HL-60 (cell line): ENCODE measurements around the gene AFAP1L1.

Experiments
- DNase-seq, 2 experiments: peaks; one replicate each; pipeline ENCODE4 v3.0.0-alpha.2; 2010 to 2020; ENCODE audit warnings: low read depth in 1 of 2, low spot score in 1 of 2
- H3K27ac ChIP-seq: fragments of 250-450 bp; sonication (Bioruptor Pico); replicated peaks from 2 replicates; pipeline ENCODE4 v1.5.1; 2020; ENCODE audit warnings: mild to moderate bottlenecking, moderate library complexity
- H3K27me3 ChIP-seq: fragments of 250-450 bp; sonication (Bioruptor Pico); 2 replicates; pipeline ENCODE4 v1.5.1; 2021; ENCODE audit warnings: mild to moderate bottlenecking, moderate library complexity; ENCODE audit not compliant: insufficient read depth, poor library complexity, severe bottlenecking
- H3K4me3 ChIP-seq: replicated peaks from 2 replicates; pipeline ENCODE4 v1.5.1; 2011; ENCODE audit warnings: mild to moderate bottlenecking, control low read depth, low read length; ENCODE audit not compliant: insufficient read depth
- GABPA ChIP-seq: IDR thresholded peaks from 2 replicates; pipeline ENCODE4 v1.6.1; 2012; ENCODE audit warnings: low read depth
- POLR2AphosphoS5 ChIP-seq: IDR thresholded peaks from 2 replicates; pipeline ENCODE4 v1.6.1; 2012; ENCODE audit warnings: low read depth
- SPI1 ChIP-seq: IDR thresholded peaks from 2 replicates; pipeline ENCODE4 v1.6.1; 2012; ENCODE audit warnings: low read depth, mild to moderate bottlenecking, borderline replicate concordance
- TF ChIP-seq, protein P1 (sequence below): IDR thresholded peaks from one replicate; pipeline ENCODE4 v1.5.1; 2011; ENCODE audit warnings: low read length, control low read depth, inconsistent platforms; ENCODE audit not compliant: insufficient read depth
- TF ChIP-seq, protein P2 (sequence below): IDR thresholded peaks from 2 replicates; pipeline ENCODE4 v1.6.1; 2012; ENCODE audit warnings: low read depth; ENCODE audit not compliant: insufficient replicate concordance

AFAP1L1 gene

DNA sequence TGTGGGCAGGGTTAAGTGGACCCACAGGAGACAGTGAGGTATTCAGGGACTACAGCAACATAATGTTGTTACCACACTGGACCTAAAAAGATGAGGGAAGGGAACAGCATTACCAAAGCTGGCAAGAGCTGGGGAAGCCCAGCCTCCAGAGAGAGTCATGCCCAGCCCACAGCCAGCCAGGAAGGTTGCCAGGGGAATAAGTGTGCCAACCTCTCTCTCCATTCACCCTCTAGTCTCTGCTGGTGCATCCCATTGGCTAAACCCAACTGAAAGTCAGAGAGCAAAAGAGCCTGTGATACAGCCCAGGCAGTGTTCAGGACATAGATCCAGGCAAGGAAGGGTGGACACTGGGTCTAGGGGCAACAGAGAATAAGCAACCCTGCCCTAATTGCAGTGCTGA lies 35.8 kb upstream of the AFAP1L1 start:
- TF ChIP-seq, protein P1, sequence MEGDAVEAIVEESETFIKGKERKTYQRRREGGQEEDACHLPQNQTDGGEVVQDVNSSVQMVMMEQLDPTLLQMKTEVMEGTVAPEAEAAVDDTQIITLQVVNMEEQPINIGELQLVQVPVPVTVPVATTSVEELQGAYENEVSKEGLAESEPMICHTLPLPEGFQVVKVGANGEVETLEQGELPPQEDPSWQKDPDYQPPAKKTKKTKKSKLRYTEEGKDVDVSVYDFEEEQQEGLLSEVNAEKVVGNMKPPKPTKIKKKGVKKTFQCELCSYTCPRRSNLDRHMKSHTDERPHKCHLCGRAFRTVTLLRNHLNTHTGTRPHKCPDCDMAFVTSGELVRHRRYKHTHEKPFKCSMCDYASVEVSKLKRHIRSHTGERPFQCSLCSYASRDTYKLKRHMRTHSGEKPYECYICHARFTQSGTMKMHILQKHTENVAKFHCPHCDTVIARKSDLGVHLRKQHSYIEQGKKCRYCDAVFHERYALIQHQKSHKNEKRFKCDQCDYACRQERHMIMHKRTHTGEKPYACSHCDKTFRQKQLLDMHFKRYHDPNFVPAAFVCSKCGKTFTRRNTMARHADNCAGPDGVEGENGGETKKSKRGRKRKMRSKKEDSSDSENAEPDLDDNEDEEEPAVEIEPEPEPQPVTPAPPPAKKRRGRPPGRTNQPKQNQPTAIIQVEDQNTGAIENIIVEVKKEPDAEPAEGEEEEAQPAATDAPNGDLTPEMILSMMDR: no peak
- no peaks in the 10 kb centered on the region for H3K27me3 ChIP-seq
- no peak for DNase-seq
- no peak overlapping the region for H3K27ac ChIP-seq
- H3K4me3 ChIP-seq: no peak overlapping the region

DNA sequence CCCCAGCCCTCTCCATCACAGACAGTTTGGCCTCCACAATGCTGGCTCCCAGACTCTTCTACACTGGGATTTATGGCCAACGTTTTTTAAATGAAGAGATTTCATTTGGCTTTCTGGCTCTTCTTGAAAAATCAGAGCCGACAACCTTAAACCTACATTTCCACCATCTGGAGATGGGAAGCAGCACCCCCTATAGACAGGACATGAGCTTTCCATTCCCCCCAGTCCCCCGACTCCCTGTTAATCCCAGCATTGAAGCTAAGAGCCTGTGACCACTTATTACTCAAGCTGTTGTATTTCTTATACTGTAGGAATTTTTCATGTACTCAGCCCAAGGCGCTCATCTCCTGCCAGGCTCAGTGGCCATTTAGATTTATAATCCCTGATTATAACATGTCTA lies 34.0 kb upstream of the AFAP1L1 start:
- TF ChIP-seq, protein P2, sequence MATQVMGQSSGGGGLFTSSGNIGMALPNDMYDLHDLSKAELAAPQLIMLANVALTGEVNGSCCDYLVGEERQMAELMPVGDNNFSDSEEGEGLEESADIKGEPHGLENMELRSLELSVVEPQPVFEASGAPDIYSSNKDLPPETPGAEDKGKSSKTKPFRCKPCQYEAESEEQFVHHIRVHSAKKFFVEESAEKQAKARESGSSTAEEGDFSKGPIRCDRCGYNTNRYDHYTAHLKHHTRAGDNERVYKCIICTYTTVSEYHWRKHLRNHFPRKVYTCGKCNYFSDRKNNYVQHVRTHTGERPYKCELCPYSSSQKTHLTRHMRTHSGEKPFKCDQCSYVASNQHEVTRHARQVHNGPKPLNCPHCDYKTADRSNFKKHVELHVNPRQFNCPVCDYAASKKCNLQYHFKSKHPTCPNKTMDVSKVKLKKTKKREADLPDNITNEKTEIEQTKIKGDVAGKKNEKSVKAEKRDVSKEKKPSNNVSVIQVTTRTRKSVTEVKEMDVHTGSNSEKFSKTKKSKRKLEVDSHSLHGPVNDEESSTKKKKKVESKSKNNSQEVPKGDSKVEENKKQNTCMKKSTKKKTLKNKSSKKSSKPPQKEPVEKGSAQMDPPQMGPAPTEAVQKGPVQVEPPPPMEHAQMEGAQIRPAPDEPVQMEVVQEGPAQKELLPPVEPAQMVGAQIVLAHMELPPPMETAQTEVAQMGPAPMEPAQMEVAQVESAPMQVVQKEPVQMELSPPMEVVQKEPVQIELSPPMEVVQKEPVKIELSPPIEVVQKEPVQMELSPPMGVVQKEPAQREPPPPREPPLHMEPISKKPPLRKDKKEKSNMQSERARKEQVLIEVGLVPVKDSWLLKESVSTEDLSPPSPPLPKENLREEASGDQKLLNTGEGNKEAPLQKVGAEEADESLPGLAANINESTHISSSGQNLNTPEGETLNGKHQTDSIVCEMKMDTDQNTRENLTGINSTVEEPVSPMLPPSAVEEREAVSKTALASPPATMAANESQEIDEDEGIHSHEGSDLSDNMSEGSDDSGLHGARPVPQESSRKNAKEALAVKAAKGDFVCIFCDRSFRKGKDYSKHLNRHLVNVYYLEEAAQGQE: no peak
- TF ChIP-seq, protein P1: no peak
- TF ChIP-seq POLR2AphosphoS5 (no peak), SPI1 (no peak), GABPA (no peak)
- Histone ChIP-seq H3K4me3 (no peak overlapping the region), H3K27ac (no peak overlapping the region), H3K27me3 (no peaks in the 10 kb centered on the region)
- no peak for DNase-seq

DNA sequence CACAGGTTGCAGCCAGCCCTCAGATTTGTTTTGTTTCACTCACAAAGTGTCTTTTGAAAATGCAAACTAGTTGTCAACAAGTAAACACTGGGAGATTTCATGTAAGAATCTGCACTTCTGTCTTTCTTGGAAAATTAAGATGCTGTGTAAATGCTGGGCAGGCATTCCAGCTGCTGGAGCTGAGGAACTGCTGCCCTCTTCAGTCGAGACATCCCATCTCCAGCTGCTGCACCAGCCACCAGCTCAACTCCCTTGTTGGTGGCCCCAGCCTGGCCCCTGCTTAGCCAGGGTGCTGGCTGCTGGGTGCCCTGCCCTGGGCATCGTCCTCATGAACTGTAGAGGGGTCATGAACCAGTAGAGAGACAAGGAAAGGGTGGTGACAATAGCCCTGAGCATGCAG lies 33.1 kb upstream of the AFAP1L1 start:
- no peak for DNase-seq
- TF ChIP-seq, protein P1: no peak
- TF ChIP-seq POLR2AphosphoS5 (no peak), GABPA (no peak), SPI1 (no peak)
- TF ChIP-seq, protein P2: no peak
- H3K4me3 ChIP-seq: no peak overlapping the region
- H3K27me3 ChIP-seq: no peaks in the 10 kb centered on the region
- H3K27ac ChIP-seq: no peak overlapping the region

DNA sequence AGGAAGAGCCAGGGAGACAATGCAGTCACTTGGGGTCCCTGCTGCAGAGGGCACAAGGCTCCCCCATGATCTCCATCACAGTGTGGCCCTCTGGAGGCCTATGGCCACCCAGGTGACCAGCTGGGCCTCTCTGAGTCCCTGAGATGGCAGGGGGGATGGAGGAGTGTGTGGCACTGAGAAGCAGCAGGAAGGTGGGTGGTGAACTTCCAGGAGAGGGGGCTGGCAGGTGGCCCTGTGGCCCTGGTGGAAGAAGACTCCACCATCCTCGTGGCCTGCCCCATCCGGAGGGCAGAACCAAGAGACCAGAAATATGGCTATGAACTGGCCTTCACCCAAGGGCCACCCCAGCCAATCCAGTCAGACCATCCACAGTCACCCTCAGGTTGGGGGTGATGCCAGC lies 31.7 kb upstream of the AFAP1L1 start:
- Histone ChIP-seq H3K27me3 (no peaks in the 10 kb centered on the region), H3K27ac (no peak overlapping the region), H3K4me3 (no peak overlapping the region)
- no peak for TF ChIP-seq SPI1
- TF ChIP-seq GABPA: no peak
- TF ChIP-seq POLR2AphosphoS5: no peak
- TF ChIP-seq, protein P1: no peak
- TF ChIP-seq, protein P2: no peak
- DNase-seq: no peak
